Pancreas (tissue), 10 donors: ENCODE measurements around the gene CHRNB1. TPM values are rescaled to one million over a fixed set of nuclear protein-coding genes. Genes with fewer than 3 reads are reported as not detected.

Experiments used
- ATAC-seq, 4 donors: fragments of 200-7000 bp; cut with Tn5 transposase; one replicate each; pipeline versions ENCODE4 v1.8.0 to v1.9.1; 2020; ENCODE audit warnings: mild to moderate bottlenecking in 4 of 4, moderate library complexity in 4 of 4
- DNase-seq, 6 donors: peaks; one replicate each; pipeline ENCODE4 v3.0.0-alpha.2; 2020
- FAIRE-seq: peaks from 2 replicates; lab custom pipeline; 2012; peaks lifted over from hg19 to GRCh38; lab: Jason Lieb, UNC
- H3K27ac ChIP-seq, 4 donors: fragments of 200-600 bp; sonication (generic); 1 replicate in 3 of 4; 2 replicates in 1 of 4; pipeline versions ENCODE4 v1.5.0 to v1.8.0; 2020
- H3K27me3 ChIP-seq, 4 donors: fragments of 200-600 bp; one replicate each; pipeline ENCODE4 v1.8.0; 2021
- H3K36me3 ChIP-seq, 3 donors: fragments of 200-600 bp; sonication (generic) in 1 of 3; one replicate each; pipeline versions ENCODE4 v1.5.0 to v1.8.0; 2020 to 2021
- H3K4me1 ChIP-seq, 3 donors: fragments of 200-600 bp; one replicate each; pipeline ENCODE4 v1.8.0; 2021
- H3K4me3 ChIP-seq, 4 donors: fragments of 200-600 bp; sonication (generic) in 2 of 4; one replicate each; pipeline versions ENCODE4 v1.5.0 to v1.8.0; 2020 to 2021
- H3K9me3 ChIP-seq, 4 donors: fragments of 200-600 bp; one replicate each; pipeline ENCODE4 v1.8.0; 2021
- CTCF ChIP-seq, 4 donors: fragments of 200-600 bp; sonication (generic) in 3 of 4; IDR thresholded peaks; one replicate each; pipeline versions ENCODE4 v1.5.0 to v1.8.0; 2021; ENCODE audit warnings: antibody characterized with exemption in 4 of 4
- WGBS, 2 donors: extraction: QIAGEN DNeasy Blood & Tissue Kit; methylation state at CpG; one replicate each; pipeline ENCODE4 v1.1.7; 2013; 5-methylcytosine and 5-hydroxymethylcytosine counted together
- intact Hi-C, 3 donors: fragments of 100-400 bp; cut with DNase I; formaldehyde crosslinking; loops; one replicate each; pipeline versions ENCODE4 v1.11.1 to v1.14.2; 2022
- polyA plus RNA-seq, 2 donors: library from polyadenylated mRNA; stranded (reverse); fragments of 200-250 nt; gene quantifications; one replicate each; pipeline ENCODE4 v1.2.3, GENCODE V29; 2013
- total RNA-seq, 6 donors: library from RNA; stranded (reverse); fragmentation: NEBNext Ultra II Directional in 4 of 6; extraction: Animal tissue kit (Norgen Biotek cat#: 25700) in 4 of 6; gene quantifications; one replicate each; pipeline versions ENCODE4 v1.2.1 to v1.2.4, GENCODE V29; 2021 to 2023
- donor health status: healthy with polysubstance abuse.
- donor health status: DM: no; HTN: no; CAD: no; lungs with moderate emphysema.
- donor health status: DM: no; HTN: no; CAD: no.
- donor health status: control.
- donor health status: control.
- donor health status: Bipolar disorder and iron deficiency.
- donor health status: DM: yes; HTN: yes; CAD: no.
- donor health status: DM: no; HTN: no; CAD: no.
- donor health status: DM: no; HTN: no; CAD: no.
- donor health status: DM: yes; HTN: yes; CAD: no.

The CHRNB1 gene
- total and polyA plus RNA-seq, 8 donors = 7.5 to 15.0 (median 9.7) TPM

GRCh38 chr17:7483255-7484066 is 38.6 kb downstream of the CHRNB1 start:
- H3K36me3 ChIP-seq = no peaks in the 10 kb centered on the region
- DNase-seq = peak; percentile 90 to 97 (median 94)
- no peaks in the 10 kb centered on the region for H3K27me3 ChIP-seq
- H3K4me1 ChIP-seq = peaks cover 18 to 30% (median 20%) of the 10 kb centered on the region in 3 donors
- H3K9me3 ChIP-seq = no peaks in the 10 kb centered on the region
- FAIRE-seq = peak; percentile 56
- TF ChIP-seq CTCF (IDR thresholded peaks at IDR 0.05) = no peak
- WGBS, 2 donors = 0 to 1% methylated on average over 38 of the region's 38 CpGs
- ATAC-seq = peak; percentile 63 to 82 (median 74)
- intact Hi-C loops = no loop called here
- peak overlapping the region; percentile 90 to 100 (median 100) for H3K27ac ChIP-seq
- peak overlapping the region; percentile 49 to 68 (median 54) for H3K4me3 ChIP-seq

GRCh38 chr17:7484067-7484918 is 39.4 kb downstream of the CHRNB1 start, which contains the start of gene POLR2A:
POLR2A (plus strand) TSS chr17:7484366.
- Histone ChIP-seq H3K9me3 (no peaks in the 10 kb centered on the region), H3K27me3 (no peaks in the 10 kb centered on the region), H3K4me3 (peak within 1 kb of the TSS; percentile 49 to 68 (median 54)), H3K4me1 (peaks cover 18 to 37% (median 26%) of the 10 kb centered on the region in 3 donors), H3K27ac (peak within 1 kb of the TSS; percentile 90 to 100 (median 100)), H3K36me3 (no peaks in the 10 kb centered on the region)
- intact Hi-C loops = no loop called here
- TF ChIP-seq CTCF (IDR thresholded peaks at IDR 0.05) = no peak
- DNase-seq (peak; percentile 97 to 99 (median 99)), FAIRE-seq (no peak), ATAC-seq (peak; percentile 80 to 89 (median 82))
- 0 to 1% methylated on average over 58 to 63 of the region's 64 CpGs for WGBS, 2 donors

GRCh38 chr17:7484919-7485377 is 40.1 kb downstream of the CHRNB1 start:
- FAIRE-seq (no peak), ATAC-seq (no peak), DNase-seq (no peak)
- H3K4me3 ChIP-seq = peak overlapping the region; percentile 8 to 68 (median 42)
- H3K9me3 ChIP-seq = no peaks in the 10 kb centered on the region
- intact Hi-C loops = no loop called here
- H3K27me3 ChIP-seq = no peaks in the 10 kb centered on the region
- no peaks in the 10 kb centered on the region for H3K36me3 ChIP-seq
- H3K27ac ChIP-seq = peak overlapping the region in 3 of 4 donors; percentile 99 to 100 (median 100)
- TF ChIP-seq CTCF (IDR thresholded peaks at IDR 0.05) = no peak
- H3K4me1 ChIP-seq = peaks cover 18 to 42% (median 27%) of the 10 kb centered on the region in 3 donors
- WGBS, 2 donors = 0% methylated on average over 19 of the region's 19 CpGs

- Histone ChIP-seq H3K36me3 (no peaks in the 10 kb centered on the region), H3K27ac (no peak overlapping the region), H3K4me1 (peaks cover 18 to 39% (median 27%) of the 10 kb centered on the region in 3 donors), H3K4me3 (peak overlapping the region in 3 of 4 donors; percentile 27 to 68 (median 57)), H3K27me3 (no peaks in the 10 kb centered on the region), H3K9me3 (no peaks in the 10 kb centered on the region)
- FAIRE-seq (no peak), ATAC-seq (no peak), DNase-seq (no peak)
- WGBS, 2 donors = 41 to 45% methylated on average over 3 of the region's 3 CpGs
- TF ChIP-seq CTCF (IDR thresholded peaks at IDR 0.05) = no peak
- intact Hi-C loops = no loop called here
Observed at GRCh38 chr17:7486181-7486580, 41.3 kb downstream of the CHRNB1 start.
